ENCODE data around the gene GCN1. TPM values are rescaled to one million over a fixed set of nuclear protein-coding genes. Genes with fewer than 3 reads are reported as not detected.
"Not testable (repeated sequence)": the region's sequence is repeated elsewhere in the genome, so short reads cannot be mapped to it uniquely, and the experiment has no call there.

GCN1 gene
- total RNA-seq, 1 donor from 2014 or later, result 52.4 TPM

- DNase-seq (ENCODE audit: low read depth) (no peak), FAIRE-seq (no peak)
- Histone ChIP-seq H3K4me3 (ENCODE audit: low read depth, low read length) (peak overlapping the region; percentile 80), H3K27me3 (ENCODE audit: control insufficient read depth, insufficient read depth, low read length) (no peaks in the 10 kb centered on the region), H3K36me3 (ENCODE audit: control insufficient read depth, insufficient read depth, low read length) (peaks cover 19% of the 10 kb centered on the region)
- no peak for TF ChIP-seq CTCF (IDR thresholded peaks at IDR 0.05; ENCODE audit: insufficient read depth, low read length, severe bottlenecking)
Measured at GRCh38 chr12:120194226-120194533, 335 bp downstream of the GCN1 start.

DNA sequence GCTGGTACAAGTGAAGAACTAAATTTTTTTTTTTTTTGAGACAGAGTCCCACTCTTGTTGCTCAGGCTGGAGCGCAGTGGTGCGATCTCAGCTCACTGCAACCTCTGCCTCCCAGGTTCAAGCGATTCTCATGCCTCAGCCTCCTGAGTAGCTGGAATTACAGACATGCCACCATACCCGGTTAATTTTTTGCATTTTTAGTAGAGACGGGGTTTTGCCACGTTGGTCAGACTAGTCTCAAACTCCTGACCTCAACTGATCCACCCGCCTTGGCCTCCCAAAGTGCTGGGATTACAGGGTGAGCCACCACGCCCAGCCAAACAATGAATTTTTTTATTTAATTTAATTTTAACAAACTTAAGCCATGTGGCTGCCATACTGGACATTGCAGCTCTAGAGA is 1.2 kb downstream of the GCN1 start:
- H3K27me3 ChIP-seq (ENCODE audit: control insufficient read depth, insufficient read depth, low read length); FAIRE-seq; DNase-seq (ENCODE audit: low read depth); H3K4me3 ChIP-seq (ENCODE audit: low read depth, low read length): not testable (repeated sequence)
- peaks cover 10% of the 10 kb centered on the region for H3K36me3 ChIP-seq (ENCODE audit: control insufficient read depth, insufficient read depth, low read length)

DNA sequence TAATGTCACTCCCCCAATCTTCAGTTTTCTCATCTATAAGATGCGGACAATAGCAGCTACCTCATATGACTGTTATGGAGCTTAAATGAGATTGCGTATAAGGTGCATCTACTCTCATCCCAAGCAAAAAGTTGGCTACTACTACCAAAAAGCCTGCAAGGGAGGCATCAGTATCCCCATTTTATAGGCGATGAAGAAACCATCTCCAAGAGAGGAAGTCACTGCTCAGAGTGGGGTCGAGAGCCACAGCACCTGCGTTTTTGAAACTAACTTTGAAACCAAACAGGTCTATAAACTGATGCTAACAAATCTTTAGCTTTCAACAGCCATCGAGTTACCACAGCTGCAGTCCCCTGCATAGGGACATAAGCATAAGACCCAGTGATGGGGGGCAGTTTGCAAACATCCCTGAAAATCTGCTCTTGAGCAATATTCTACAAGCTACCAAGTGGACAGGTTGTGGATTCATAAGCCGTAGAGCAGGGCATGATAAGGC is 3.5 kb downstream of the GCN1 start:
- H3K4me3 ChIP-seq (ENCODE audit: low read depth, low read length), result no peak overlapping the region

DNA sequence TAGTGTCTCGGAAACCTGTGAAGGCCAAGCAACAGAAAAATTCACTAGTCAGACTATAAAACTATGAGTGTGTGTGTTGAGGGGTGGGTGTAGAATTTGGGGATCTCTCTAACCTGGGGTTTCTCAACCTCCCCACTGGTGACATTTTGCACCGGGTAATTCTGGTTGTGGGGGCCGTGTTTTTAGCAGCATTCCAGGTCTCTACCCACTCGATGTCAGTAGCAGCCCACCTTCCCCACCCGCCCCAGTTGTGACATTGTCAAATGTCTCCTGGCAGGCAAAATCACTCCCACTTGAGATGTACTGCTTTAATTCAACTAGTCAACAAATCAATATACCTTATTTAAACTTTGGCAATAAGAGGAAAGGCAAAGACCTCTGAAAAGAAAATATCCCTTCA is 4.1 kb downstream of the GCN1 start:
- H3K36me3 ChIP-seq (ENCODE audit: control insufficient read depth, insufficient read depth, low read length), result peaks cover 5% of the 10 kb centered on the region
- H3K4me3 ChIP-seq (ENCODE audit: low read depth, low read length), result no peak overlapping the region
- no peak for TF ChIP-seq CTCF (IDR thresholded peaks at IDR 0.05; ENCODE audit: insufficient read depth, low read length, severe bottlenecking)
- FAIRE-seq, result no peak
- DNase-seq (ENCODE audit: low read depth), result no peak
- no peaks in the 10 kb centered on the region for H3K27me3 ChIP-seq (ENCODE audit: control insufficient read depth, insufficient read depth, low read length)

More for the DNA sequence above, 3.5 kb downstream of the GCN1 start:
- DNase-seq (ENCODE audit: low read depth), result no peak
- Histone ChIP-seq H3K36me3 (ENCODE audit: control insufficient read depth, insufficient read depth, low read length) (peaks cover 5% of the 10 kb centered on the region), H3K27me3 (ENCODE audit: control insufficient read depth, insufficient read depth, low read length) (no peaks in the 10 kb centered on the region)
- FAIRE-seq, result no peak
- no peak for TF ChIP-seq CTCF (IDR thresholded peaks at IDR 0.05; ENCODE audit: insufficient read depth, low read length, severe bottlenecking)

GRCh38 chr12:120186654-120187053 is 7.9 kb downstream of the GCN1 start:
- Histone ChIP-seq H3K4me3 (ENCODE audit: low read depth, low read length) (no peak overlapping the region), H3K36me3 (ENCODE audit: control insufficient read depth, insufficient read depth, low read length) (peaks cover 10% of the 10 kb centered on the region), H3K27me3 (ENCODE audit: control insufficient read depth, insufficient read depth, low read length) (no peaks in the 10 kb centered on the region)
- FAIRE-seq (no peak), DNase-seq (ENCODE audit: low read depth) (no peak)
- TF ChIP-seq CTCF (IDR thresholded peaks at IDR 0.05; ENCODE audit: insufficient read depth, low read length, severe bottlenecking), result no peak

- no peak for DNase-seq (ENCODE audit: low read depth)
- no peak for TF ChIP-seq CTCF (IDR thresholded peaks at IDR 0.05; ENCODE audit: insufficient read depth, low read length, severe bottlenecking)
- FAIRE-seq, result no peak
- no peak overlapping the region for H3K4me3 ChIP-seq (ENCODE audit: low read depth, low read length)
- H3K27me3 ChIP-seq (ENCODE audit: control insufficient read depth, insufficient read depth, low read length), result no peaks in the 10 kb centered on the region
- peaks cover 19% of the 10 kb centered on the region for H3K36me3 ChIP-seq (ENCODE audit: control insufficient read depth, insufficient read depth, low read length)
Measured at GRCh38 chr12:120183211-120183631, 11.3 kb downstream of the GCN1 start.

Measured in bronchial epithelial cell (primary cell).